Gastrocnemius medialis (tissue), 4 donors: Measurements from ENCODE around the gene MCOLN2.

Experiments used
- POLR2A ChIP-seq, 2 donors: fragments of 450-650 bp; IDR thresholded peaks; one replicate each; pipeline ENCODE4 v1.6.1; 2017; ENCODE audit warnings: antibody characterized with exemption in 2 of 2, mild to moderate bottlenecking in 2 of 2, moderate library complexity in 2 of 2
- TF ChIP-seq, protein P1 (sequence below), 5 experiments: fragments of 450-650 bp in 3 of 5; fragments of 200-600 bp in 2 of 5; sonication (generic) in 2 of 5; IDR thresholded peaks in 4 of 5; conservative IDR thresholded peaks in 1 of 5; 1 replicate in 4 of 5; 2 replicates in 1 of 5; pipeline ENCODE4 v1.5.1; 2016 to 2019; ENCODE audit warnings: antibody characterized with exemption in 5 of 5, mild to moderate bottlenecking in 3 of 5, moderate library complexity in 3 of 5

- TF ChIP-seq, protein P1, sequence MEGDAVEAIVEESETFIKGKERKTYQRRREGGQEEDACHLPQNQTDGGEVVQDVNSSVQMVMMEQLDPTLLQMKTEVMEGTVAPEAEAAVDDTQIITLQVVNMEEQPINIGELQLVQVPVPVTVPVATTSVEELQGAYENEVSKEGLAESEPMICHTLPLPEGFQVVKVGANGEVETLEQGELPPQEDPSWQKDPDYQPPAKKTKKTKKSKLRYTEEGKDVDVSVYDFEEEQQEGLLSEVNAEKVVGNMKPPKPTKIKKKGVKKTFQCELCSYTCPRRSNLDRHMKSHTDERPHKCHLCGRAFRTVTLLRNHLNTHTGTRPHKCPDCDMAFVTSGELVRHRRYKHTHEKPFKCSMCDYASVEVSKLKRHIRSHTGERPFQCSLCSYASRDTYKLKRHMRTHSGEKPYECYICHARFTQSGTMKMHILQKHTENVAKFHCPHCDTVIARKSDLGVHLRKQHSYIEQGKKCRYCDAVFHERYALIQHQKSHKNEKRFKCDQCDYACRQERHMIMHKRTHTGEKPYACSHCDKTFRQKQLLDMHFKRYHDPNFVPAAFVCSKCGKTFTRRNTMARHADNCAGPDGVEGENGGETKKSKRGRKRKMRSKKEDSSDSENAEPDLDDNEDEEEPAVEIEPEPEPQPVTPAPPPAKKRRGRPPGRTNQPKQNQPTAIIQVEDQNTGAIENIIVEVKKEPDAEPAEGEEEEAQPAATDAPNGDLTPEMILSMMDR (IDR thresholded peaks at IDR 0.05 in 4 of 5, conservative IDR thresholded peaks at IDR 0.05 in 1 of 5) = no peak
- no peak for TF ChIP-seq POLR2A (IDR thresholded peaks at IDR 0.05)
These were observed 18.9 kb upstream of the MCOLN2 start for GRCh38 chr1:85015826-85016225.
